HepG2 (cell line): Measurements from ENCODE around the gene ARHGAP30. TPM values are rescaled to one million over a fixed set of nuclear protein-coding genes. Genes with fewer than 3 reads are reported as not detected.

Experiments used
- CBX5 ChIP-seq: sonication (generic); formaldehyde crosslinking; IDR thresholded peaks from 2 replicates; pipeline ENCODE4 v1.4.0; 2020; ENCODE audit warnings: missing genetic modification reagents, borderline replicate concordance
- DRAP1 ChIP-seq: IDR thresholded peaks from 2 replicates; pipeline ENCODE4 v1.6.1; 2016; ENCODE audit warnings: missing genetic modification reagents, missing compliant biosample characterization
- FOXA1 ChIP-seq, 2 experiments: fragments of 450-650 bp in 1 of 2; sonication (generic) in 1 of 2; formaldehyde crosslinking in 1 of 2; IDR thresholded peaks; 2 replicates each; pipeline versions ENCODE4 v1.4.0 to v1.6.1; 2016 to 2020; ENCODE audit warnings: missing genetic modification reagents in 1 of 2
- NFIB ChIP-seq: sonication (generic); formaldehyde crosslinking; IDR thresholded peaks from 2 replicates; pipeline ENCODE4 v1.9.0; 2021; ENCODE audit warnings: missing genetic modification reagents, mild to moderate bottlenecking, borderline replicate concordance
- NR2F2 ChIP-seq: IDR thresholded peaks from 2 replicates; pipeline ENCODE4 v1.6.1; 2012; ENCODE audit warnings: low read depth, inconsistent platforms, borderline replicate concordance
- PRDM4 ChIP-seq: sonication (generic); formaldehyde crosslinking; IDR thresholded peaks from 2 replicates; pipeline ENCODE4 v1.9.0; 2021; ENCODE audit warnings: missing genetic modification reagents, borderline replicate concordance
- RCOR2 ChIP-seq: IDR thresholded peaks from 2 replicates; pipeline ENCODE4 v1.6.1; 2016; ENCODE audit warnings: missing biosample characterization, missing genetic modification reagents
- SMC3 ChIP-seq: IDR thresholded peaks from 2 replicates; pipeline ENCODE4 v1.6.1; 2011; ENCODE audit warnings: low read length, improper control_type of control experiment
- THAP7 ChIP-seq: sonication (generic); formaldehyde crosslinking; IDR thresholded peaks from 2 replicates; pipeline ENCODE4 v1.8.1; 2023; ENCODE audit warnings: mild to moderate bottlenecking, missing genetic modification reagents
- ZBTB7A ChIP-seq: sonication (generic); formaldehyde crosslinking; IDR thresholded peaks from 2 replicates; pipeline ENCODE4 v1.8.0; 2022; ENCODE audit warnings: mild to moderate bottlenecking, missing genetic modification reagents
- ZFP41 ChIP-seq: sonication (generic); formaldehyde crosslinking; IDR thresholded peaks from 2 replicates; pipeline ENCODE4 v1.4.0; 2020; ENCODE audit warnings: mild to moderate bottlenecking, missing genetic modification reagents, borderline replicate concordance
- ZNF264 ChIP-seq: sonication (generic); formaldehyde crosslinking; IDR thresholded peaks from 2 replicates; pipeline ENCODE4 v1.4.0; 2020; ENCODE audit warnings: missing genetic modification reagents
- ZNF326 ChIP-seq: sonication (generic); formaldehyde crosslinking; IDR thresholded peaks from 2 replicates; pipeline ENCODE4 v1.4.0; 2020; ENCODE audit warnings: missing genetic modification reagents, borderline replicate concordance
- ZNF468 ChIP-seq: sonication (generic); formaldehyde crosslinking; IDR thresholded peaks from 2 replicates; pipeline ENCODE4 v1.8.0; 2022; ENCODE audit warnings: mild to moderate bottlenecking, moderate library complexity, missing genetic modification reagents
- ZNF773 ChIP-seq: sonication (generic); formaldehyde crosslinking; IDR thresholded peaks from 2 replicates; pipeline ENCODE4 v1.4.0; 2020; ENCODE audit warnings: missing genetic modification reagents, borderline replicate concordance
- ZSCAN21 ChIP-seq: sonication (generic); formaldehyde crosslinking; IDR thresholded peaks from 2 replicates; pipeline ENCODE4 v1.8.0; 2022; ENCODE audit warnings: mild to moderate bottlenecking, missing genetic modification reagents, moderate library complexity, borderline replicate concordance
- polyA plus RNA-seq, 8 experiments: library from polyadenylated mRNA; depleted of rRNA in 3 of 8; stranded (reverse) in 7 of 8; unstranded in 1 of 8; fragments of >200 nt; fragmentation: Illumina TruSeq in 4 of 8; extraction: Trizol in 4 of 8; gene quantifications; 2 replicates each; pipeline versions ENCODE4 v1.2.1 to v1.2.3, GENCODE V29; 2011 to 2016; ENCODE audit warnings: low read depth in 4 of 8, missing spikeins in 1 of 8, mixed read lengths in 1 of 8; ENCODE audit not compliant: insufficient read depth in 1 of 8
- total RNA-seq, 5 experiments: library from RNA; depleted of rRNA; stranded (reverse); fragments of >200 nt; fragmentation: Illumina TruSeq; extraction: Trizol; gene quantifications; 2 replicates each; pipeline ENCODE4 v1.2.3, GENCODE V29; 2016; ENCODE audit warnings: low read depth in 1 of 5
- TF ChIP-seq, protein P1 (sequence below): sonication (generic); formaldehyde crosslinking; IDR thresholded peaks from 2 replicates; pipeline ENCODE4 v1.4.0; 2020; ENCODE audit warnings: mild to moderate bottlenecking, missing genetic modification reagents, borderline replicate concordance
- TF ChIP-seq, protein P2 (sequence below): sonication (generic); formaldehyde crosslinking; IDR thresholded peaks from 2 replicates; pipeline ENCODE4 v1.4.0; 2020; ENCODE audit warnings: missing genetic modification reagents, borderline replicate concordance

Gene ARHGAP30
- total and polyA plus RNA-seq, 2 of the 13 experiments (the other 11 are each of a cell fraction or from before 2014, with no cell fraction given), result 0.13 to 0.20 TPM

- TF ChIP-seq FOXA1 (IDR thresholded peaks at IDR 0.05) (no peak), FOXA1 (CRISPR knock-in tag; IDR thresholded peaks at IDR 0.05) (no peak; the same call in 1 of the 2 replicates), ZNF468 (CRISPR knock-in tag) (no peak), ZFP41 (CRISPR knock-in tag) (peak; percentile 86; the same call in 1 of the 2 replicates), ZNF326 (CRISPR knock-in tag) (no peak), RCOR2 (CRISPR knock-in tag) (no peak), SMC3 (no peak), NFIB (CRISPR knock-in tag) (no peak), PRDM4 (CRISPR knock-in tag) (no peak), ZBTB7A (CRISPR knock-in tag) (0 out of 2 replicates have a peak, but pooled peaks have one; percentile 59), ZNF264 (CRISPR knock-in tag) (no peak), ZSCAN21 (CRISPR knock-in tag) (no peak), ZNF773 (CRISPR knock-in tag) (0 out of 2 replicates have a peak, but pooled peaks have one; percentile 34), DRAP1 (CRISPR knock-in tag) (peak; percentile 78), CBX5 (CRISPR knock-in tag) (peak; percentile 42; the same call in 1 of the 2 replicates), THAP7 (peak; percentile 63; the same call in 1 of the 2 replicates), NR2F2 (no peak)
- TF ChIP-seq, protein P1, sequence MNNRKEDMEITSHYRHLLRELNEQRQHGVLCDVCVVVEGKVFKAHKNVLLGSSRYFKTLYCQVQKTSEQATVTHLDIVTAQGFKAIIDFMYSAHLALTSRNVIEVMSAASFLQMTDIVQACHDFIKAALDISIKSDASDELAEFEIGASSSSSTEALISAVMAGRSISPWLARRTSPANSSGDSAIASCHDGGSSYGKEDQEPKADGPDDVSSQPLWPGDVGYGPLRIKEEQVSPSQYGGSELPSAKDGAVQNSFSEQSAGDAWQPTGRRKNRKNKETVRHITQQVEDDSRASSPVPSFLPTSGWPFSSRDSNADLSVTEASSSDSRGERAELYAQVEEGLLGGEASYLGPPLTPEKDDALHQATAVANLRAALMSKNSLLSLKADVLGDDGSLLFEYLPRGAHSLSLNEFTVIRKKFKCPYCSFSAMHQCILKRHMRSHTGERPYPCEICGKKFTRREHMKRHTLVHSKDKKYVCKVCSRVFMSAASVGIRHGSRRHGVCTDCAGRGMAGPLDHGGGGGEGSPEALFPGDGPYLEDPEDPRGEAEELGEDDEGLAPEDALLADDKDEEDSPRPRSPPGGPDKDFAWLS (CRISPR knock-in tag), result no peak
- TF ChIP-seq, protein P2, sequence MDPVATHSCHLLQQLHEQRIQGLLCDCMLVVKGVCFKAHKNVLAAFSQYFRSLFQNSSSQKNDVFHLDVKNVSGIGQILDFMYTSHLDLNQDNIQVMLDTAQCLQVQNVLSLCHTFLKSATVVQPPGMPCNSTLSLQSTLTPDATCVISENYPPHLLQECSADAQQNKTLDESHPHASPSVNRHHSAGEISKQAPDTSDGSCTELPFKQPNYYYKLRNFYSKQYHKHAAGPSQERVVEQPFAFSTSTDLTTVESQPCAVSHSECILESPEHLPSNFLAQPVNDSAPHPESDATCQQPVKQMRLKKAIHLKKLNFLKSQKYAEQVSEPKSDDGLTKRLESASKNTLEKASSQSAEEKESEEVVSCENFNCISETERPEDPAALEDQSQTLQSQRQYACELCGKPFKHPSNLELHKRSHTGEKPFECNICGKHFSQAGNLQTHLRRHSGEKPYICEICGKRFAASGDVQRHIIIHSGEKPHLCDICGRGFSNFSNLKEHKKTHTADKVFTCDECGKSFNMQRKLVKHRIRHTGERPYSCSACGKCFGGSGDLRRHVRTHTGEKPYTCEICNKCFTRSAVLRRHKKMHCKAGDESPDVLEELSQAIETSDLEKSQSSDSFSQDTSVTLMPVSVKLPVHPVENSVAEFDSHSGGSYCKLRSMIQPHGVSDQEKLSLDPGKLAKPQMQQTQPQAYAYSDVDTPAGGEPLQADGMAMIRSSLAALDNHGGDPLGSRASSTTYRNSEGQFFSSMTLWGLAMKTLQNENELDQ (CRISPR knock-in tag), result no peak
Observed at GRCh38 chr1:161117759-161118581, 48.3 kb upstream of the ARHGAP30 start, which contains the start of the genes NIT1 and PFDN2 (continued).
